Measurements from ENCODE around the gene SERPINB10. TPM values are rescaled to one million over a fixed set of nuclear protein-coding genes. Genes with fewer than 3 reads are reported as not detected.

SERPINB10 gene
- total and polyA plus RNA-seq, 4 donors: 0.63 to 0.96 (median 0.64) TPM; not detected in 1

DNA sequence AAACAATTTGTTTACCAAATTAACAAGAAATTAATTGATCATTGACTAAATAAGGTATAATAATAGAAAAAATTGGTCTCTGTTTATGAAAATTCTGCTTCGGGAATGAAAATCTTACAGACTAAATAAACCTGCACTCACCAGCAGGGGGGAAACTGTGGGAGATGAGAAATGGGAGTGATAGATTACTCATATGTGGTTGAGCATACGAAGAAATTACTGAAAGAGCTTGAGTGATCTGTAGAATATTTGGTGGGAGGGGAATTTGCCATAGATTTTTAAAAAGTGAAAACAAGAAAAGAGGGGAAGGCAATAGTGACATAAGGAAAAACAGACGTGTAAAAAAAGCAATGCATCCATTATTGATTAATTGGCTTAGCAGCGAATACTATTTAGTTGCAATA lies 43.5 kb downstream of the SERPINB10 start:
- Histone ChIP-seq H3K27me3 (ENCODE audit: control insufficient read depth in 3 of 3, insufficient read depth in 3 of 3, low read length in 2 of 3) (peaks cover 0 to 10% (median 6%) of the 10 kb centered on the region in 3 donors), H3K36me3 (ENCODE audit: control insufficient read depth in 4 of 4, insufficient read depth in 4 of 4, low read length in 4 of 4) (no peaks in the 10 kb centered on the region), H3K9ac (ENCODE audit: insufficient read depth in 1 of 2, low read length in 2 of 2) (no peak overlapping the region), H3K27ac (ENCODE audit: low read depth in 1 of 2, low read length in 1 of 2) (no peak overlapping the region), H3K9me3 (ENCODE audit: control insufficient read depth in 4 of 4, insufficient read depth in 3 of 4, low read length in 3 of 4) (peaks cover 0 to 1% (median 0%) of the 10 kb centered on the region in 4 donors), H3K4me1 (ENCODE audit: control insufficient read depth in 5 of 5, insufficient read depth in 5 of 5, low read length in 5 of 5) (peaks cover 0 to 5% (median 0%) of the 10 kb centered on the region in 5 donors), H3K4me3 (no peak overlapping the region)
- ATAC-seq (ENCODE audit: insufficient read depth, low FRiP score): no peak
- DNase-seq: no peak
- TF ChIP-seq, protein P1, sequence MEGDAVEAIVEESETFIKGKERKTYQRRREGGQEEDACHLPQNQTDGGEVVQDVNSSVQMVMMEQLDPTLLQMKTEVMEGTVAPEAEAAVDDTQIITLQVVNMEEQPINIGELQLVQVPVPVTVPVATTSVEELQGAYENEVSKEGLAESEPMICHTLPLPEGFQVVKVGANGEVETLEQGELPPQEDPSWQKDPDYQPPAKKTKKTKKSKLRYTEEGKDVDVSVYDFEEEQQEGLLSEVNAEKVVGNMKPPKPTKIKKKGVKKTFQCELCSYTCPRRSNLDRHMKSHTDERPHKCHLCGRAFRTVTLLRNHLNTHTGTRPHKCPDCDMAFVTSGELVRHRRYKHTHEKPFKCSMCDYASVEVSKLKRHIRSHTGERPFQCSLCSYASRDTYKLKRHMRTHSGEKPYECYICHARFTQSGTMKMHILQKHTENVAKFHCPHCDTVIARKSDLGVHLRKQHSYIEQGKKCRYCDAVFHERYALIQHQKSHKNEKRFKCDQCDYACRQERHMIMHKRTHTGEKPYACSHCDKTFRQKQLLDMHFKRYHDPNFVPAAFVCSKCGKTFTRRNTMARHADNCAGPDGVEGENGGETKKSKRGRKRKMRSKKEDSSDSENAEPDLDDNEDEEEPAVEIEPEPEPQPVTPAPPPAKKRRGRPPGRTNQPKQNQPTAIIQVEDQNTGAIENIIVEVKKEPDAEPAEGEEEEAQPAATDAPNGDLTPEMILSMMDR (IDR thresholded peaks at IDR 0.05; ENCODE audit: control extremely low read depth, extremely low read depth): no peak
- WGBS, 2 donors: 73 to 79% methylated on average over 4 of the region's 4 CpGs

DNA sequence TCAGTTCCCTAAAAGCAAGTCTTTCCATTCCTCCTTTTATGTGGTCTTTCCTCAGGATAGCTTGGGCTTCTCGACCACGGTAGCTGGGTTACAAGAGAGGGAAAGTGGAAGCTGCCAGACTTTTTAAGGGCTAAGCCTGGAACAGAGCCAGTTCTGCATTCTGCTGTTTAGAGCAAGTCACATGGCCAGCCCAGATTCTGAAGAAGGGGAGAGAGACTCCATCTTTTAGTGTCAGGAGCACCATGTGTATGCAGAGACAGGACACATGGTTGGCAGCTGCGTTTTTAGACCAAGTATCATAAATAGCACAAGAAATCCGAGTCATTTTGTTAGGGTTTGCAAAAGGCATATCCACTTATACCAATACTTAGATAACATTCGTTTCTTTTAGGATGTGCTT lies 46.1 kb downstream of the SERPINB10 start:
- peaks cover 0 to 5% (median 0%) of the 10 kb centered on the region in 5 donors for H3K4me1 ChIP-seq (ENCODE audit: control insufficient read depth in 5 of 5, insufficient read depth in 5 of 5, low read length in 5 of 5)
- DNase-seq (peak; percentile 59 to 81 (median 67)), ATAC-seq (ENCODE audit: insufficient read depth, low FRiP score) (no peak)
- H3K9ac ChIP-seq (ENCODE audit: insufficient read depth in 1 of 2, low read length in 2 of 2): no peak overlapping the region
- H3K27ac ChIP-seq (ENCODE audit: low read depth in 1 of 2, low read length in 1 of 2): no peak overlapping the region
- WGBS, 2 donors: 46 to 55% methylated on average over 5 of the region's 5 CpGs
- peaks cover 0 to 1% (median 0%) of the 10 kb centered on the region in 4 donors for H3K9me3 ChIP-seq (ENCODE audit: control insufficient read depth in 4 of 4, insufficient read depth in 3 of 4, low read length in 3 of 4)
- no peaks in the 10 kb centered on the region for H3K36me3 ChIP-seq (ENCODE audit: control insufficient read depth in 4 of 4, insufficient read depth in 4 of 4, low read length in 4 of 4)
- TF ChIP-seq, protein P1 (IDR thresholded peaks at IDR 0.05; ENCODE audit: control extremely low read depth, extremely low read depth): no peak
- H3K4me3 ChIP-seq: no peak overlapping the region
- H3K27me3 ChIP-seq (ENCODE audit: control insufficient read depth in 3 of 3, insufficient read depth in 3 of 3, low read length in 2 of 3): peaks cover 0 to under 1% (median 0%) of the 10 kb centered on the region in 3 donors

DNA sequence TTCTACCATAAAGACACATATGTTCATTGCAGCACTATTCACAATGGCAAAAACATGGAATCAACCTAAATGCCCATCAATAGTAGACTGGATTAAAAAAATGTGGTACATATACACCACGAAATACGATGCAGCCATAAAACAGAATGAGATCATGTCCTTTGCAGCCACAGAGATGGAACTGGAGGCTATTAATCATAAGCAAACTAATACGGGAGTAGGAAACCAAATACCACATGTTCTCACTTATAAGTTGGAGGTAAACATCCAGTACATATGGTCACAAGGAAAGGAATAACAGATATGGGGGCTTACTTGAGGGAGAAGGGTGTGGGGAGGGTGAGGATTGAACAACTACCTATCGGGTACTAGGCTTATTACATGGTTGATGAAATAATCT lies 49.0 kb downstream of the SERPINB10 start:
- peaks cover 0 to 1% (median 0%) of the 10 kb centered on the region in 4 donors for H3K9me3 ChIP-seq (ENCODE audit: control insufficient read depth in 4 of 4, insufficient read depth in 3 of 4, low read length in 3 of 4)
- no peaks in the 10 kb centered on the region for H3K27me3 ChIP-seq (ENCODE audit: control insufficient read depth in 3 of 3, insufficient read depth in 3 of 3, low read length in 2 of 3)
- no peak overlapping the region for H3K27ac ChIP-seq (ENCODE audit: low read depth in 1 of 2, low read length in 1 of 2)
- H3K9ac ChIP-seq (ENCODE audit: insufficient read depth in 1 of 2, low read length in 2 of 2): no peak overlapping the region
- ATAC-seq (ENCODE audit: insufficient read depth, low FRiP score) (no peak), DNase-seq (no peak)
- WGBS, 2 donors: 64 to 66% methylated on average over 4 of the region's 4 CpGs
- no peaks in the 10 kb centered on the region for H3K36me3 ChIP-seq (ENCODE audit: control insufficient read depth in 4 of 4, insufficient read depth in 4 of 4, low read length in 4 of 4)
- H3K4me3 ChIP-seq: no peak overlapping the region
- H3K4me1 ChIP-seq (ENCODE audit: control insufficient read depth in 5 of 5, insufficient read depth in 5 of 5, low read length in 5 of 5): peaks cover 0 to 5% (median 0%) of the 10 kb centered on the region in 5 donors
- TF ChIP-seq, protein P1 (IDR thresholded peaks at IDR 0.05; ENCODE audit: control extremely low read depth, extremely low read depth): no peak

DNA sequence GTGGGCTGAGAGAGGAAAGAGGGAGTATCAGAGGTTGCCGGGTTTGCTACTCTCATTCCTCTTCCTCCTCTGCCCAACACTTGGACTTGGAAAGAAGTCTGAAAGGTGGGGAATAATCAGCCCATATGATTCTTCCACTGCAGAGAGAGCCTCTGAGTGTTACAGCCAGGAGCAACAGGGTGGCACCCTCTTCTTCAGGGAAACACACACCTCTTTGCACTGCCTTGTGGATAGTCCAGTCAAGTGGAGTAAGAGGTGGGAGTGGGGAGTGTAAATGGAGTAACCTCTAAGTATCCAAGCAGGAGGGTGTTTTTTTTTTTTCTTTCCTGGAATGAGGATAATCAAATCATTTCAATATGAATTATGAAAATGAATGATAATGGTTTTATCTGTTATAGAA lies 53.1 kb downstream of the SERPINB10 start:
- Histone ChIP-seq H3K9ac (ENCODE audit: insufficient read depth in 1 of 2, low read length in 2 of 2) (no peak overlapping the region), H3K36me3 (ENCODE audit: control insufficient read depth in 4 of 4, insufficient read depth in 4 of 4, low read length in 4 of 4) (no peaks in the 10 kb centered on the region), H3K4me1 (ENCODE audit: control insufficient read depth in 5 of 5, insufficient read depth in 5 of 5, low read length in 5 of 5) (no peaks in the 10 kb centered on the region), H3K4me3 (no peak overlapping the region), H3K9me3 (ENCODE audit: control insufficient read depth in 4 of 4, insufficient read depth in 3 of 4, low read length in 3 of 4) (no peaks in the 10 kb centered on the region), H3K27me3 (ENCODE audit: control insufficient read depth in 3 of 3, insufficient read depth in 3 of 3, low read length in 2 of 3) (no peaks in the 10 kb centered on the region), H3K27ac (ENCODE audit: low read depth in 1 of 2, low read length in 1 of 2) (no peak overlapping the region)
- TF ChIP-seq, protein P1 (IDR thresholded peaks at IDR 0.05; ENCODE audit: control extremely low read depth, extremely low read depth): no peak
- 67 to 83% methylated on average over 1 of the region's 1 CpG for WGBS, 2 donors
- no peak for ATAC-seq (ENCODE audit: insufficient read depth, low FRiP score)
- DNase-seq: no peak

All from lung (tissue), 12 donors.